SK-N-SH treated with all-trans-retinoic acid at 6 μM for 48 hours (cell line): ENCODE measurements around the gene PM20D1.
A peak's percentile ranks its signal among the peaks of the same experiment; 100 is the strongest.

ENCODE experiments used
- ATAC-seq: fragments of 200-7000 bp; cut with Tn5 transposase; 3 replicates; pipeline ENCODE4 v1.9.1; 2020; ENCODE audit warnings: mild to moderate bottlenecking, moderate library complexity
- ARNTL ChIP-seq: fragments of 450-650 bp; formaldehyde crosslinking; IDR thresholded peaks from 2 replicates; pipeline ENCODE4 v1.5.0; 2020; ENCODE audit warnings: low read depth, mild to moderate bottlenecking, moderate library complexity, borderline replicate concordance
- BACH2 ChIP-seq: fragments of 250-450 bp; sonication (Bioruptor Pico); IDR thresholded peaks from 2 replicates; pipeline ENCODE4 v1.9.0; 2021; ENCODE audit warnings: mild to moderate bottlenecking, borderline replicate concordance
- ESRRG ChIP-seq: fragments of 250-450 bp; sonication (Bioruptor Pico); IDR thresholded peaks from 2 replicates; pipeline ENCODE4 v1.6.1; 2021; ENCODE audit warnings: mild to moderate bottlenecking
- GLIS3 ChIP-seq: fragments of 250-450 bp; sonication (Bioruptor Pico); IDR thresholded peaks from 2 replicates; pipeline ENCODE4 v1.5.0; 2020; ENCODE audit warnings: mild to moderate bottlenecking, moderate library complexity
- OSR1 ChIP-seq: fragments of 250-450 bp; sonication (Bioruptor Pico); IDR thresholded peaks from 2 replicates; pipeline ENCODE4 v1.8.0; 2022; ENCODE audit warnings: moderate library complexity, mild to moderate bottlenecking, inconsistent platforms
- PPARA ChIP-seq: fragments of 250-450 bp; sonication (Bioruptor Pico); IDR thresholded peaks from 2 replicates; pipeline ENCODE4 v1.5.0; 2020; ENCODE audit warnings: mild to moderate bottlenecking, borderline replicate concordance
- RARB ChIP-seq: fragments of 250-450 bp; sonication (Bioruptor Pico); IDR thresholded peaks from 2 replicates; pipeline ENCODE4 v1.8.0; 2021; ENCODE audit warnings: mild to moderate bottlenecking, moderate library complexity
- SNAI2 ChIP-seq: fragments of 250-450 bp; sonication (Bioruptor Pico); IDR thresholded peaks from 2 replicates; pipeline ENCODE4 v1.5.0; 2020; ENCODE audit warnings: mild to moderate bottlenecking, moderate library complexity
- TCF4 ChIP-seq: fragments of 250-450 bp; sonication (Bioruptor Pico); IDR thresholded peaks from 2 replicates; pipeline ENCODE4 v1.8.0; 2021; ENCODE audit warnings: mild to moderate bottlenecking, moderate library complexity, borderline replicate concordance
- TOX ChIP-seq: fragments of 250-450 bp; sonication (Bioruptor Pico); IDR thresholded peaks from 2 replicates; pipeline ENCODE4 v1.8.0; 2021; ENCODE audit warnings: mild to moderate bottlenecking, moderate library complexity, borderline replicate concordance
- ZFP3 ChIP-seq: fragments of 250-450 bp; sonication (Bioruptor Pico); IDR thresholded peaks from 2 replicates; pipeline ENCODE4 v1.5.0; 2020; ENCODE audit warnings: mild to moderate bottlenecking, moderate library complexity
- ZFP30 ChIP-seq: fragments of 450-650 bp; formaldehyde crosslinking; IDR thresholded peaks from 2 replicates; pipeline ENCODE4 v1.5.0; 2022; ENCODE audit warnings: mild to moderate bottlenecking, moderate library complexity
- ZNF565 ChIP-seq: fragments of 450-650 bp; formaldehyde crosslinking; conservative IDR thresholded peaks from 2 replicates; pipeline ENCODE4 v1.5.0; 2020; ENCODE audit warnings: low read depth, mild to moderate bottlenecking, moderate library complexity
- ZNF70 ChIP-seq: fragments of 450-650 bp; formaldehyde crosslinking; IDR thresholded peaks from 2 replicates; pipeline ENCODE4 v1.5.0; 2020; ENCODE audit warnings: mild to moderate bottlenecking, moderate library complexity
- TF ChIP-seq, protein P1 (sequence below): fragments of 250-450 bp; sonication (Bioruptor Pico); IDR thresholded peaks from 2 replicates; pipeline ENCODE4 v1.8.0; 2021; ENCODE audit warnings: low read depth, mild to moderate bottlenecking, moderate library complexity, borderline replicate concordance
- TF ChIP-seq, protein P2 (sequence below): fragments of 250-450 bp; sonication (Bioruptor Pico); IDR thresholded peaks from 2 replicates; pipeline ENCODE4 v1.5.0; 2020; ENCODE audit warnings: mild to moderate bottlenecking, moderate library complexity
- TF ChIP-seq, protein P3 (sequence below): fragments of 250-450 bp; sonication (Bioruptor Pico); IDR thresholded peaks from 2 replicates; pipeline ENCODE4 v1.8.0; 2020; ENCODE audit warnings: mild to moderate bottlenecking, moderate library complexity, borderline replicate concordance
- TF ChIP-seq, protein P4 (sequence below): fragments of 250-450 bp; sonication (Bioruptor Pico); IDR thresholded peaks from 2 replicates; pipeline ENCODE4 v1.5.1; 2020; ENCODE audit warnings: low read depth, mild to moderate bottlenecking, moderate library complexity

The PM20D1 gene

DNA sequence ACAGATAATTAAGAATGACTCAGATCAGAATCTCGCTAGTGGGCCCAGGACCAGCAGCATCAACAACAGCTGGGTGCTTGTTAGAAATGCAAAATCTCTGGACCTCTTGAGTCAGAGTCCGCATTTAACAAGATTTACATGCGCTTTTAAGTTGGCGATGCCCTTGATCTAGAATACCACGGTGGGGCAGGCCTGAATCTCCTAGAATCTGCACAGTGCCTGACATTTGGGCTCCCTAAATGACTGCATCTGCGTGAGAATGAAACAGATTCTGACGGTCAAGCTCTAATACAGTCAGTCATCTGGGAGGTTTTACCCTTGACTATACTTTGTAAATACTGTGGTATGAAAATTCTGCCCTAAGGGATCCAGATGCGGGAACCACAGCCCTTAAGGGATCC, 57.5 kb downstream of the PM20D1 start:
- peak; percentile 45 for ATAC-seq
- no peak for TF ChIP-seq GLIS3 (CRISPR knock-in tag)
- no peak for TF ChIP-seq TOX
- no peak for TF ChIP-seq ZNF565 (CRISPR knock-in tag)
- no peak for TF ChIP-seq ZNF70 (CRISPR knock-in tag)
- no peak for TF ChIP-seq OSR1
- no peak for TF ChIP-seq RARB
- TF ChIP-seq, protein P1, sequence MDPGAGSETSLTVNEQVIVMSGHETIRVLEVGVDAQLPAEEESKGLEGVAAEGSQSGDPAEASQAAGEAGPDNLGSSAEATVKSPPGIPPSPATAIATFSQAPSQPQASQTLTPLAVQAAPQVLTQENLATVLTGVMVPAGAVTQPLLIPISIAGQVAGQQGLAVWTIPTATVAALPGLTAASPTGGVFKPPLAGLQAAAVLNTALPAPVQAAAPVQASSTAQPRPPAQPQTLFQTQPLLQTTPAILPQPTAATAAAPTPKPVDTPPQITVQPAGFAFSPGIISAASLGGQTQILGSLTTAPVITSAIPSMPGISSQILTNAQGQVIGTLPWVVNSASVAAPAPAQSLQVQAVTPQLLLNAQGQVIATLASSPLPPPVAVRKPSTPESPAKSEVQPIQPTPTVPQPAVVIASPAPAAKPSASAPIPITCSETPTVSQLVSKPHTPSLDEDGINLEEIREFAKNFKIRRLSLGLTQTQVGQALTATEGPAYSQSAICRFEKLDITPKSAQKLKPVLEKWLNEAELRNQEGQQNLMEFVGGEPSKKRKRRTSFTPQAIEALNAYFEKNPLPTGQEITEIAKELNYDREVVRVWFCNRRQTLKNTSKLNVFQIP (CRISPR knock-in tag) = no peak
- TF ChIP-seq, protein P2, sequence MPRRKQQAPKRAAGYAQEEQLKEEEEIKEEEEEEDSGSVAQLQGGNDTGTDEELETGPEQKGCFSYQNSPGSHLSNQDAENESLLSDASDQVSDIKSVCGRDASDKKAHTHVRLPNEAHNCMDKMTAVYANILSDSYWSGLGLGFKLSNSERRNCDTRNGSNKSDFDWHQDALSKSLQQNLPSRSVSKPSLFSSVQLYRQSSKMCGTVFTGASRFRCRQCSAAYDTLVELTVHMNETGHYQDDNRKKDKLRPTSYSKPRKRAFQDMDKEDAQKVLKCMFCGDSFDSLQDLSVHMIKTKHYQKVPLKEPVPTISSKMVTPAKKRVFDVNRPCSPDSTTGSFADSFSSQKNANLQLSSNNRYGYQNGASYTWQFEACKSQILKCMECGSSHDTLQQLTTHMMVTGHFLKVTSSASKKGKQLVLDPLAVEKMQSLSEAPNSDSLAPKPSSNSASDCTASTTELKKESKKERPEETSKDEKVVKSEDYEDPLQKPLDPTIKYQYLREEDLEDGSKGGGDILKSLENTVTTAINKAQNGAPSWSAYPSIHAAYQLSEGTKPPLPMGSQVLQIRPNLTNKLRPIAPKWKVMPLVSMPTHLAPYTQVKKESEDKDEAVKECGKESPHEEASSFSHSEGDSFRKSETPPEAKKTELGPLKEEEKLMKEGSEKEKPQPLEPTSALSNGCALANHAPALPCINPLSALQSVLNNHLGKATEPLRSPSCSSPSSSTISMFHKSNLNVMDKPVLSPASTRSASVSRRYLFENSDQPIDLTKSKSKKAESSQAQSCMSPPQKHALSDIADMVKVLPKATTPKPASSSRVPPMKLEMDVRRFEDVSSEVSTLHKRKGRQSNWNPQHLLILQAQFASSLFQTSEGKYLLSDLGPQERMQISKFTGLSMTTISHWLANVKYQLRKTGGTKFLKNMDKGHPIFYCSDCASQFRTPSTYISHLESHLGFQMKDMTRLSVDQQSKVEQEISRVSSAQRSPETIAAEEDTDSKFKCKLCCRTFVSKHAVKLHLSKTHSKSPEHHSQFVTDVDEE (CRISPR knock-in tag) = no peak
- TF ChIP-seq BACH2 (CRISPR knock-in tag) = no peak
- TF ChIP-seq ZFP3 = no peak

DNA sequence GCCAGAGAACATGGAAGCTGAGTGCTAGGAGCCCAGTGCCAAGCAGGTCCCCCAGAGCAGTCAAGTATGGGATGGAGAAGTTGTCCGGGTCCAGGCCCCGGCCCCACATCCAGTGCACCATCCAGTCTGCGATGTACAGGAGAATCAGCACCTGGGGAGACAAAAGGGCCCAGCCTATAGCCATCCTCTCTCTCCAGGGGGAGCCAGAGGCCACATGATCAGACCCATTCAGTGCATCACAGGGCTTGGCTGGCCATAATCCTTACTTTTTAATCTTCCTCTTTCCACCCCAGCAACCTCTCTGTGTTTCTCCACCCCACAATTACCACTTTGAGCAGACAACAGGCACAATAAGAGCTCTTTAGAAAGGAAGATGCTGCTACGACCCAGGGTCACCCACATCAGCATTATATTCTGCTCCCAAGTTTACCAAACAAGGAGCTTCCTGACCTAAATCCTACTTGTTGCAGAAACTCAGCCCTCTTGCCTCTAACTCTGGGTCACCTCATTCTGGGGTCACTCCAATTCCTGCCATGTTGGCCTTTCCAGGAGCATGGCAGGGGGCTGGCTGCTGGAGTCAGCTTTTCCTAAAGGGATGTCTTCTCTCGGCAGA, 58.3 kb downstream of the PM20D1 start:
- TF ChIP-seq ZFP30 (CRISPR knock-in tag) = no peak
- TF ChIP-seq PPARA (CRISPR knock-in tag) = no peak
- TF ChIP-seq, all 23 proteins: peak for 0
- peak; percentile 97 for ATAC-seq

DNA sequence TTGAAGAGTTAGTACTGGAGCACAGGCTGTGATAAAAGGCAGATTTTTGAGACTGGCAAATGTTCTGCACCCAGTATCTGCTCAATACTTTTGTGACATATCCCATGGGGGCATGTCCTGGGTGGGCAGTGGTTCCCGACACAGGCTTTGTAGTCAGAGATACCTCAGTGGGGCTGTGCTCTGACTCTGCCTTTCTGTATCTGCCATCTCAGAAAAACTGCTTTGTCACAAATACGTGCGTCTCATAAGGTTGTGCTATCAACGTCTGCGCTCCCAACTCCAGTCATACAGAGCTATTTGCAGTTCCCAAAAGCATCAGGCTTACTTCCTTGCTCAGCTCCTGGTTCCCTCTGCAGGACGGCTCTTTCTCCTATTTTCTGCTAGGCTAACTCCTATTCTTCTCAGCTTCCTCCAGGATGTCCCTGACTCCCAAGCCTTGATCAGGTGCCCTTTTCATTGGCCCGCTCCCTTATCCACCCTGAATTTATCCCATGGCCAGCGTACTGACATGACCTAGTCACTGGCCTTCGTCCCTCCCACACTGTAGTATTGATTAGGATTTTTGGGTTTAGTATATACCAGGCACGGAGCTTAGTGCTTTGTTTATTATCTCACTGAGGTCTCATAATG, 62.5 kb downstream of the PM20D1 start:
- TF ChIP-seq RARB (no peak), PPARA (CRISPR knock-in tag) (no peak)
- no peak for ATAC-seq

DNA sequence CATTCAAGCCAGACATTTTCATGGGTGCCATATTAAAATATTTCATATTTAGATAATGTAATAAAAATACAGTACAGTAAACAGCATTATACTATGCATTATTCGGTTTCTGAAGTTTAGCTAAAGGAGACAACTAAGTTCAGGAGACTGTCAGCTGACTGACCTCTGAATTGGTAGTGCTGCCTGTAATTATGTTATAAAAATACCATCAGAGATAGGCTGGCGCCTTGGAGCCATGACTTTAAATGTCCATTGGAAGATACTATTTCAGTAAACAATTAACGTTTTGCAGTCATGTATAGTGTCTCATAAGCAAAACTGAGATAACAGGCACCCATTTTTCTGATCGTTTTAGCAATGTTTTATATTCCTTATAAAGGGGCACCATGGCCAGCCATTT, 63.3 kb downstream of the PM20D1 start:
- TF ChIP-seq RARB (no peak), TOX (no peak), GLIS3 (CRISPR knock-in tag) (no peak), ESRRG (CRISPR knock-in tag) (no peak), ZFP3 (no peak), TCF4 (CRISPR knock-in tag) (no peak), ZFP30 (CRISPR knock-in tag) (no peak), ZNF565 (CRISPR knock-in tag) (no peak), ZNF70 (CRISPR knock-in tag) (no peak), ARNTL (CRISPR knock-in tag) (no peak), SNAI2 (CRISPR knock-in tag) (no peak)
- TF ChIP-seq, protein P2 (CRISPR knock-in tag) = no peak
- TF ChIP-seq, protein P3, sequence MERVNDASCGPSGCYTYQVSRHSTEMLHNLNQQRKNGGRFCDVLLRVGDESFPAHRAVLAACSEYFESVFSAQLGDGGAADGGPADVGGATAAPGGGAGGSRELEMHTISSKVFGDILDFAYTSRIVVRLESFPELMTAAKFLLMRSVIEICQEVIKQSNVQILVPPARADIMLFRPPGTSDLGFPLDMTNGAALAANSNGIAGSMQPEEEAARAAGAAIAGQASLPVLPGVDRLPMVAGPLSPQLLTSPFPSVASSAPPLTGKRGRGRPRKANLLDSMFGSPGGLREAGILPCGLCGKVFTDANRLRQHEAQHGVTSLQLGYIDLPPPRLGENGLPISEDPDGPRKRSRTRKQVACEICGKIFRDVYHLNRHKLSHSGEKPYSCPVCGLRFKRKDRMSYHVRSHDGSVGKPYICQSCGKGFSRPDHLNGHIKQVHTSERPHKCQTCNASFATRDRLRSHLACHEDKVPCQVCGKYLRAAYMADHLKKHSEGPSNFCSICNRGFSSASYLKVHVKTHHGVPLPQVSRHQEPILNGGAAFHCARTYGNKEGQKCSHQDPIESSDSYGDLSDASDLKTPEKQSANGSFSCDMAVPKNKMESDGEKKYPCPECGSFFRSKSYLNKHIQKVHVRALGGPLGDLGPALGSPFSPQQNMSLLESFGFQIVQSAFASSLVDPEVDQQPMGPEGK (CRISPR knock-in tag) = no peak
- TF ChIP-seq, protein P1 (CRISPR knock-in tag) = no peak
- TF ChIP-seq, protein P4, sequence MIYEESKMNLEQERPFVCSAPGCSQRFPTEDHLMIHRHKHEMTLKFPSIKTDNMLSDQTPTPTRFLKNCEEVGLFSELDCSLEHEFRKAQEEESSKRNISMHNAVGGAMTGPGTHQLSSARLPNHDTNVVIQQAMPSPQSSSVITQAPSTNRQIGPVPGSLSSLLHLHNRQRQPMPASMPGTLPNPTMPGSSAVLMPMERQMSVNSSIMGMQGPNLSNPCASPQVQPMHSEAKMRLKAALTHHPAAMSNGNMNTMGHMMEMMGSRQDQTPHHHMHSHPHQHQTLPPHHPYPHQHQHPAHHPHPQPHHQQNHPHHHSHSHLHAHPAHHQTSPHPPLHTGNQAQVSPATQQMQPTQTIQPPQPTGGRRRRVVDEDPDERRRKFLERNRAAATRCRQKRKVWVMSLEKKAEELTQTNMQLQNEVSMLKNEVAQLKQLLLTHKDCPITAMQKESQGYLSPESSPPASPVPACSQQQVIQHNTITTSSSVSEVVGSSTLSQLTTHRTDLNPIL (CRISPR knock-in tag) = no peak
- no peak for ATAC-seq
